Measurements from ENCODE around the gene OST4. TPM values are rescaled to one million over a fixed set of nuclear protein-coding genes. Genes with fewer than 3 reads are reported as not detected.

Gene OST4
- total and polyA plus RNA-seq, 10 of the 15 experiments (the other 5 are each of a cell fraction or from before 2014, with no cell fraction given): 270 to 1,543 (median 523) TPM

GRCh38 chr2:27117995-27118524, 46.6 kb upstream of the OST4 start:
- Histone ChIP-seq H4K20me1 (ENCODE audit: control insufficient read depth, insufficient read depth) (no peaks in the 10 kb centered on the region), H3K27ac (ENCODE audit: control insufficient read depth, insufficient read depth) (no peak overlapping the region), H3K4me3 (no peak overlapping the region), H3K4me1 (ENCODE audit: control insufficient read depth, insufficient read depth, low read length) (no peaks in the 10 kb centered on the region; the same call in 1 of the 2 replicates), H3K79me2 (ENCODE audit: control insufficient read depth, insufficient read depth, low read length) (no peaks in the 10 kb centered on the region), H3K36me3 (ENCODE audit: control insufficient read depth in 2 of 2, insufficient read depth in 2 of 2, low read length in 1 of 2) (no peaks in the 10 kb centered on the region), H3K27me3 (replicated peaks in 1 of 2; ENCODE audit: control insufficient read depth in 2 of 2, insufficient read depth in 2 of 2, low read length in 1 of 2) (peaks cover 6 to 7% of the 10 kb centered on the region in 2 experiments), H3K9me3 (replicated peaks; ENCODE audit: control insufficient read depth, insufficient read depth, low read length) (no peaks in the 10 kb centered on the region), H2AFZ (ENCODE audit: control insufficient read depth, low read depth, low read length) (no peak overlapping the region), H3K4me2 (ENCODE audit: control insufficient read depth, insufficient read depth) (no peak overlapping the region), H3K9ac (ENCODE audit: control insufficient read depth, insufficient read depth, low read length) (no peak overlapping the region)
- WGBS (ENCODE audit: insufficient coverage, insufficient replicate concordance, low lambda C conversion rate, missing lambda C conversion rate): 46% methylated on average over 14 of the region's 14 CpGs
- in situ Hi-C loops (cut with MboI) (no loop called here), intact Hi-C loops (cut with micrococcal nuclease; ENCODE audit: unreplicated experiment) (no loop called here)
- ChIA-PET RAD21 (ENCODE audit: unreplicated experiment) (no interaction called here), CTCF (interaction anchor here (1.5 kb wide), 1 partner anchor 162 kb away, joined by 4 read pairs; no protein-coding TSS in a partner anchor), SMC1A (ENCODE audit: uncharacterized antibody, unreplicated experiment) (no interaction called here), POLR2A (no interaction called here)
- DNase-seq (ENCODE audit: low read depth, low spot score) (no peak), FAIRE-seq (no peak), ATAC-seq (no peak)
- no peak for TF ChIP-seq NFYB (IDR thresholded peaks at IDR 0.05; ENCODE audit: insufficient read depth, low read depth, low read length)
- TF ChIP-seq, protein P1, sequence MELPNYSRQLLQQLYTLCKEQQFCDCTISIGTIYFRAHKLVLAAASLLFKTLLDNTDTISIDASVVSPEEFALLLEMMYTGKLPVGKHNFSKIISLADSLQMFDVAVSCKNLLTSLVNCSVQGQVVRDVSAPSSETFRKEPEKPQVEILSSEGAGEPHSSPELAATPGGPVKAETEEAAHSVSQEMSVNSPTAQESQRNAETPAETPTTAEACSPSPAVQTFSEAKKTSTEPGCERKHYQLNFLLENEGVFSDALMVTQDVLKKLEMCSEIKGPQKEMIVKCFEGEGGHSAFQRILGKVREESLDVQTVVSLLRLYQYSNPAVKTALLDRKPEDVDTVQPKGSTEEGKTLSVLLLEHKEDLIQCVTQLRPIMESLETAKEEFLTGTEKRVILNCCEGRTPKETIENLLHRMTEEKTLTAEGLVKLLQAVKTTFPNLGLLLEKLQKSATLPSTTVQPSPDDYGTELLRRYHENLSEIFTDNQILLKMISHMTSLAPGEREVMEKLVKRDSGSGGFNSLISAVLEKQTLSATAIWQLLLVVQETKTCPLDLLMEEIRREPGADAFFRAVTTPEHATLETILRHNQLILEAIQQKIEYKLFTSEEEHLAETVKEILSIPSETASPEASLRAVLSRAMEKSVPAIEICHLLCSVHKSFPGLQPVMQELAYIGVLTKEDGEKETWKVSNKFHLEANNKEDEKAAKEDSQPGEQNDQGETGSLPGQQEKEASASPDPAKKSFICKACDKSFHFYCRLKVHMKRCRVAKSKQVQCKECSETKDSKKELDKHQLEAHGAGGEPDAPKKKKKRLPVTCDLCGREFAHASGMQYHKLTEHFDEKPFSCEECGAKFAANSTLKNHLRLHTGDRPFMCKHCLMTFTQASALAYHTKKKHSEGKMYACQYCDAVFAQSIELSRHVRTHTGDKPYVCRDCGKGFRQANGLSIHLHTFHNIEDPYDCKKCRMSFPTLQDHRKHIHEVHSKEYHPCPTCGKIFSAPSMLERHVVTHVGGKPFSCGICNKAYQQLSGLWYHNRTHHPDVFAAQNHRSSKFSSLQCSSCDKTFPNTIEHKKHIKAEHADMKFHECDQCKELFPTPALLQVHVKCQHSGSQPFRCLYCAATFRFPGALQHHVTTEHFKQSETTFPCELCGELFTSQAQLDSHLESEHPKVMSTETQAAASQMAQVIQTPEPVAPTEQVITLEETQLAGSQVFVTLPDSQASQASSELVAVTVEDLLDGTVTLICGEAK (IDR thresholded peaks at IDR 0.05; ENCODE audit: borderline replicate concordance): no peak
- TF ChIP-seq ZBTB4 (CRISPR knock-in tag; IDR thresholded peaks at IDR 0.05): no peak
- TF ChIP-seq, protein P2, sequence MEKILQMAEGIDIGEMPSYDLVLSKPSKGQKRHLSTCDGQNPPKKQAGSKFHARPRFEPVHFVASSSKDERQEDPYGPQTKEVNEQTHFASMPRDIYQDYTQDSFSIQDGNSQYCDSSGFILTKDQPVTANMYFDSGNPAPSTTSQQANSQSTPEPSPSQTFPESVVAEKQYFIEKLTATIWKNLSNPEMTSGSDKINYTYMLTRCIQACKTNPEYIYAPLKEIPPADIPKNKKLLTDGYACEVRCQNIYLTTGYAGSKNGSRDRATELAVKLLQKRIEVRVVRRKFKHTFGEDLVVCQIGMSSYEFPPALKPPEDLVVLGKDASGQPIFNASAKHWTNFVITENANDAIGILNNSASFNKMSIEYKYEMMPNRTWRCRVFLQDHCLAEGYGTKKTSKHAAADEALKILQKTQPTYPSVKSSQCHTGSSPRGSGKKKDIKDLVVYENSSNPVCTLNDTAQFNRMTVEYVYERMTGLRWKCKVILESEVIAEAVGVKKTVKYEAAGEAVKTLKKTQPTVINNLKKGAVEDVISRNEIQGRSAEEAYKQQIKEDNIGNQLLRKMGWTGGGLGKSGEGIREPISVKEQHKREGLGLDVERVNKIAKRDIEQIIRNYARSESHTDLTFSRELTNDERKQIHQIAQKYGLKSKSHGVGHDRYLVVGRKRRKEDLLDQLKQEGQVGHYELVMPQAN (conservative IDR thresholded peaks at IDR 0.05): no peak
- no TSS peak for BruUV-seq (replicated peaks)
